HCT116 (cell line): ENCODE measurements around the gene NDUFB3. TPM values are rescaled to one million over a fixed set of nuclear protein-coding genes. Genes with fewer than 3 reads are reported as not detected.

ENCODE experiments used
- ATAC-seq: fragments of 200-7000 bp; cut with Tn5 transposase; 2 replicates; pipeline ENCODE4 v1.9.1; 2020; ENCODE audit warnings: mild to moderate bottlenecking, moderate library complexity
- BruUV-seq: library from RNA; stranded (reverse); fragments of 400-500 nt; replicated peaks from 2 replicates; lab custom pipeline; 2021; lab: Mats Ljungman, UMichigan
- CTCF ChIA-PET: fragments of 300-600 bp; sonication (Branson Sonifier 250); formaldehyde crosslinking; loops from one replicate; lab custom pipeline; 2021; ENCODE audit warnings: antibody characterized with exemption; lab: Charles Lee
- POLR2A ChIA-PET: fragments of 300-600, 350-600 bp; sonication (Branson Sonifier 250); formaldehyde crosslinking; loops from one replicate; lab custom pipeline; 2021; ENCODE audit warnings: antibody characterized with exemption; lab: Charles Lee
- RAD21 ChIA-PET, 2 experiments: fragments of 300-600 bp; sonication (Branson Sonifier 250); formaldehyde crosslinking; loops; one replicate each; lab custom pipeline; 2023; ENCODE audit warnings: low total read pairs in 2 of 2; ENCODE audit not compliant: uncharacterized antibody in 2 of 2, unreplicated experiment in 2 of 2, low non-redundant PET in 1 of 2; lab: Charles Lee
- DNase-seq: peaks from one replicate; pipeline ENCODE4 v3.0.0-alpha.2; 2010; ENCODE audit warnings: low read depth, low spot score
- H2AFZ ChIP-seq: fragments of 200-600 bp; shearing (Covaris generic), sonication (generic); 2 replicates; pipeline ENCODE4 v1.6.1; 2017; ENCODE audit warnings: low read depth, mixed run types, mixed read lengths, antibody characterized with exemption, low read length; ENCODE audit not compliant: poor library complexity, severe bottlenecking
- H3K27ac ChIP-seq: 2 replicates; pipeline ENCODE4 v1.5.1; 2012; ENCODE audit warnings: low read depth, low read length
- H3K27me3 ChIP-seq: fragments of 200-600 bp; sonication (generic); 2 replicates; pipeline ENCODE4 v1.6.1; 2016; ENCODE audit warnings: mixed run types, low read length, mixed read lengths; ENCODE audit not compliant: insufficient read depth
- H3K36me3 ChIP-seq, 2 experiments: fragments of 200-500 bp in 1 of 2; fragments of 200-600 bp in 1 of 2; sonication (Bioruptor generic) in 1 of 2; sonication (generic) in 1 of 2; 2 replicates each; pipeline versions ENCODE4 v1.5.1 to v1.6.1; 2014 to 2016; ENCODE audit warnings: low read length in 2 of 2, inconsistent platforms in 1 of 2, mixed read lengths in 1 of 2, mixed run types in 1 of 2; ENCODE audit not compliant: insufficient read depth in 2 of 2, control insufficient read depth in 1 of 2
- H3K4me1 ChIP-seq, 2 experiments: fragments of 200-600 bp in 1 of 2; sonication (generic) in 1 of 2; 2 replicates each; pipeline versions ENCODE4 v1.5.1 to v1.6.1; 2012 to 2017; ENCODE audit warnings: low read length in 2 of 2, inconsistent platforms in 1 of 2, mild to moderate bottlenecking in 1 of 2, mixed read lengths in 1 of 2, mixed run types in 1 of 2, moderate library complexity in 1 of 2; ENCODE audit not compliant: insufficient read depth in 2 of 2, control insufficient read depth in 1 of 2
- H3K4me2 ChIP-seq: fragments of 200-600 bp; sonication (generic); 2 replicates; pipeline ENCODE4 v1.6.1; 2017; ENCODE audit warnings: mixed run types, low read length, mixed read lengths
- H3K4me3 ChIP-seq, 2 experiments: fragments of 200-600 bp in 1 of 2; sonication (generic) in 1 of 2; replicated peaks in 1 of 2; 2 replicates each; pipeline ENCODE4 v1.5.1; 2011 to 2016; ENCODE audit warnings: low read length in 2 of 2, control low read depth in 1 of 2, low read depth in 1 of 2, mild to moderate bottlenecking in 1 of 2, mixed read lengths in 1 of 2, mixed run types in 1 of 2
- H3K79me2 ChIP-seq: fragments of 200-600 bp; sonication (generic); 2 replicates; pipeline ENCODE4 v1.6.1; 2017; ENCODE audit warnings: mild to moderate bottlenecking, mixed run types, low read length, moderate library complexity, mixed read lengths; ENCODE audit not compliant: insufficient read depth
- H3K9ac ChIP-seq: fragments of 200-600 bp; sonication (generic); 2 replicates; pipeline ENCODE4 v1.6.1; 2016; ENCODE audit warnings: low read length, mixed read lengths
- H3K9me2 ChIP-seq: fragments of 200-600 bp; sonication (generic), shearing (Covaris generic); 2 replicates; pipeline ENCODE4 v1.6.1; 2017; ENCODE audit warnings: mixed run types, mild to moderate bottlenecking, moderate library complexity; ENCODE audit not compliant: insufficient read depth
- H3K9me3 ChIP-seq, 2 experiments: fragments of 200-500 bp in 1 of 2; fragments of 200-600 bp in 1 of 2; sonication (Bioruptor generic) in 1 of 2; sonication (generic) in 1 of 2; 2 replicates each; pipeline ENCODE4 v1.6.1; 2014 to 2017; ENCODE audit warnings: low read length in 2 of 2, mixed read lengths in 2 of 2, inconsistent platforms in 1 of 2, low read depth in 1 of 2, mild to moderate bottlenecking in 1 of 2, mixed run types in 1 of 2, moderate library complexity in 1 of 2; ENCODE audit not compliant: control insufficient read depth in 1 of 2, insufficient read depth in 1 of 2
- H4K20me1 ChIP-seq: fragments of 200-600 bp; sonication (generic), shearing (Covaris generic); 2 replicates; pipeline ENCODE4 v1.6.1; 2017; ENCODE audit warnings: mixed run types, mild to moderate bottlenecking, moderate library complexity; ENCODE audit not compliant: insufficient read depth
- CEBPB ChIP-seq: IDR thresholded peaks from 2 replicates; pipeline ENCODE4 v1.6.1; 2012; ENCODE audit warnings: low read depth
- ELF1 ChIP-seq: IDR thresholded peaks from 2 replicates; pipeline ENCODE4 v1.6.1; 2012; ENCODE audit warnings: low read depth, borderline replicate concordance
- FOSL1 ChIP-seq: IDR thresholded peaks from 2 replicates; pipeline ENCODE4 v1.6.1; 2012; ENCODE audit warnings: low read depth
- POLR2A ChIP-seq: IDR thresholded peaks from 2 replicates; pipeline ENCODE4 v1.7.0; 2011; ENCODE audit warnings: borderline replicate concordance; ENCODE audit not compliant: insufficient read depth, insufficient read length; ENCODE audit errors: extremely low read depth
- YY1 ChIP-seq: IDR thresholded peaks from 2 replicates; pipeline ENCODE4 v1.6.1; 2011; ENCODE audit warnings: low read length, low read depth, moderate library complexity, mild to moderate bottlenecking; ENCODE audit not compliant: insufficient replicate concordance; ENCODE audit errors: extremely low read depth
- ZNF274 ChIP-seq: fragments of 200-500 bp; sonication (Bioruptor generic); IDR thresholded peaks from 2 replicates; pipeline ENCODE4 v1.6.1; 2014; ENCODE audit warnings: mild to moderate bottlenecking, low read depth, low read length, inconsistent platforms
- intact Hi-C: fragments of 100-400 bp; cut with micrococcal nuclease; formaldehyde crosslinking; loops from 2 replicates; pipeline ENCODE4 v1.10.0; 2022
- total RNA-seq: library from RNA; stranded (reverse); gene quantifications from one replicate; pipeline ENCODE4 v1.2.1, GENCODE V29; 2021; ENCODE audit not compliant: unreplicated experiment
- TF ChIP-seq, protein P1 (sequence below): IDR thresholded peaks from 2 replicates; pipeline ENCODE4 v1.6.1; 2012; ENCODE audit warnings: low read depth
- TF ChIP-seq, protein P2 (sequence below): IDR thresholded peaks from 2 replicates; pipeline ENCODE4 v1.6.1; 2011; ENCODE audit warnings: mild to moderate bottlenecking, low read length, moderate library complexity; ENCODE audit not compliant: insufficient replicate concordance; ENCODE audit errors: extremely low read depth

The NDUFB3 gene
- total RNA-seq, 1 experiment from 2014 or later: 94.6 TPM

- H3K27ac ChIP-seq: no peak overlapping the region
- H3K4me1 ChIP-seq: peaks cover 0 to 8% of the 10 kb centered on the region in 2 experiments; a peak in 2 of 4 replicates
- H3K4me2 ChIP-seq: no peak overlapping the region
- no peaks in the 10 kb centered on the region for H3K9me2 ChIP-seq
- BruUV-seq: no TSS peak
- no peaks in the 10 kb centered on the region for H3K36me3 ChIP-seq
- H3K9ac ChIP-seq: no peak overlapping the region
- H3K4me3 ChIP-seq: no peak overlapping the region
- intact Hi-C loops: no loop called here
- peaks cover 51% of the 10 kb centered on the region for H3K79me2 ChIP-seq
- no peaks in the 10 kb centered on the region for H4K20me1 ChIP-seq
- DNase-seq (no peak), ATAC-seq (no peak)
- TF ChIP-seq CEBPB: no peak
- no peak for TF ChIP-seq ZNF274
- TF ChIP-seq, protein P1, sequence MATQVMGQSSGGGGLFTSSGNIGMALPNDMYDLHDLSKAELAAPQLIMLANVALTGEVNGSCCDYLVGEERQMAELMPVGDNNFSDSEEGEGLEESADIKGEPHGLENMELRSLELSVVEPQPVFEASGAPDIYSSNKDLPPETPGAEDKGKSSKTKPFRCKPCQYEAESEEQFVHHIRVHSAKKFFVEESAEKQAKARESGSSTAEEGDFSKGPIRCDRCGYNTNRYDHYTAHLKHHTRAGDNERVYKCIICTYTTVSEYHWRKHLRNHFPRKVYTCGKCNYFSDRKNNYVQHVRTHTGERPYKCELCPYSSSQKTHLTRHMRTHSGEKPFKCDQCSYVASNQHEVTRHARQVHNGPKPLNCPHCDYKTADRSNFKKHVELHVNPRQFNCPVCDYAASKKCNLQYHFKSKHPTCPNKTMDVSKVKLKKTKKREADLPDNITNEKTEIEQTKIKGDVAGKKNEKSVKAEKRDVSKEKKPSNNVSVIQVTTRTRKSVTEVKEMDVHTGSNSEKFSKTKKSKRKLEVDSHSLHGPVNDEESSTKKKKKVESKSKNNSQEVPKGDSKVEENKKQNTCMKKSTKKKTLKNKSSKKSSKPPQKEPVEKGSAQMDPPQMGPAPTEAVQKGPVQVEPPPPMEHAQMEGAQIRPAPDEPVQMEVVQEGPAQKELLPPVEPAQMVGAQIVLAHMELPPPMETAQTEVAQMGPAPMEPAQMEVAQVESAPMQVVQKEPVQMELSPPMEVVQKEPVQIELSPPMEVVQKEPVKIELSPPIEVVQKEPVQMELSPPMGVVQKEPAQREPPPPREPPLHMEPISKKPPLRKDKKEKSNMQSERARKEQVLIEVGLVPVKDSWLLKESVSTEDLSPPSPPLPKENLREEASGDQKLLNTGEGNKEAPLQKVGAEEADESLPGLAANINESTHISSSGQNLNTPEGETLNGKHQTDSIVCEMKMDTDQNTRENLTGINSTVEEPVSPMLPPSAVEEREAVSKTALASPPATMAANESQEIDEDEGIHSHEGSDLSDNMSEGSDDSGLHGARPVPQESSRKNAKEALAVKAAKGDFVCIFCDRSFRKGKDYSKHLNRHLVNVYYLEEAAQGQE: no peak
- TF ChIP-seq POLR2A: no peak
- TF ChIP-seq, protein P2, sequence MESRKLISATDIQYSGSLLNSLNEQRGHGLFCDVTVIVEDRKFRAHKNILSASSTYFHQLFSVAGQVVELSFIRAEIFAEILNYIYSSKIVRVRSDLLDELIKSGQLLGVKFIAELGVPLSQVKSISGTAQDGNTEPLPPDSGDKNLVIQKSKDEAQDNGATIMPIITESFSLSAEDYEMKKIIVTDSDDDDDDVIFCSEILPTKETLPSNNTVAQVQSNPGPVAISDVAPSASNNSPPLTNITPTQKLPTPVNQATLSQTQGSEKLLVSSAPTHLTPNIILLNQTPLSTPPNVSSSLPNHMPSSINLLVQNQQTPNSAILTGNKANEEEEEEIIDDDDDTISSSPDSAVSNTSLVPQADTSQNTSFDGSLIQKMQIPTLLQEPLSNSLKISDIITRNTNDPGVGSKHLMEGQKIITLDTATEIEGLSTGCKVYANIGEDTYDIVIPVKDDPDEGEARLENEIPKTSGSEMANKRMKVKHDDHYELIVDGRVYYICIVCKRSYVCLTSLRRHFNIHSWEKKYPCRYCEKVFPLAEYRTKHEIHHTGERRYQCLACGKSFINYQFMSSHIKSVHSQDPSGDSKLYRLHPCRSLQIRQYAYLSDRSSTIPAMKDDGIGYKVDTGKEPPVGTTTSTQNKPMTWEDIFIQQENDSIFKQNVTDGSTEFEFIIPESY: no peak
- no peak for TF ChIP-seq FOSL1
- no peak for TF ChIP-seq YY1
- no peak for TF ChIP-seq ELF1
- H3K27me3 ChIP-seq: no peaks in the 10 kb centered on the region
- POLR2A ChIA-PET: interaction anchor here (0.7 to 1.0 kb wide), 2 partner anchors 9 to 175 kb away, joined by 3 read pairs; partner anchors contain the start of gene NIF3L1
- CTCF ChIA-PET: no interaction called here
- RAD21 ChIA-PET: no interaction called here
- H3K9me3 ChIP-seq: no peaks in the 10 kb centered on the region
- H2AFZ ChIP-seq: no peak overlapping the region
Measured at GRCh38 chr2:201064797-201065329, 6.9 kb upstream of the NDUFB3 start.
